Fibroblast of lung (primary cell): Measurements from ENCODE around the gene SLC16A9. TPM values are rescaled to one million over a fixed set of nuclear protein-coding genes. Genes with fewer than 3 reads are reported as not detected.
A peak's percentile ranks its signal among the peaks of the same experiment; 100 is the strongest.

ENCODE experiments used
- DNase-seq, 2 donors: peaks; one replicate each; pipeline versions ENCODE4 v3.0.0 to v3.0.0-alpha.2; 2010; ENCODE audit warnings: low read depth in 2 of 2
- H2AFZ ChIP-seq: 2 replicates; pipeline ENCODE4 v1.5.1; 2012; ENCODE audit warnings: low read length, control low read depth, inconsistent platforms
- H3K27ac ChIP-seq: 2 replicates; pipeline ENCODE4 v1.5.1; 2011; ENCODE audit warnings: low read length, control low read depth; ENCODE audit not compliant: insufficient read depth
- H3K27me3 ChIP-seq: 2 replicates; pipeline ENCODE4 v1.5.1; 2011; ENCODE audit warnings: mild to moderate bottlenecking, low read length; ENCODE audit not compliant: control insufficient read depth, insufficient read depth
- H3K36me3 ChIP-seq: 2 replicates; pipeline ENCODE4 v1.5.1; 2011; ENCODE audit warnings: low read length; ENCODE audit not compliant: control insufficient read depth, insufficient read depth
- H3K4me1 ChIP-seq: 2 replicates; pipeline ENCODE4 v1.5.1; 2011; ENCODE audit warnings: low read length; ENCODE audit not compliant: control insufficient read depth, insufficient read depth; ENCODE audit errors: extremely low read depth
- H3K4me2 ChIP-seq: 2 replicates; pipeline ENCODE4 v1.5.1; 2011; ENCODE audit warnings: low read length, control low read depth; ENCODE audit not compliant: insufficient read depth; ENCODE audit errors: extremely low read depth
- H3K4me3 ChIP-seq, 4 experiments: fragments of 200-600 bp in 1 of 4; sonication (generic) in 1 of 4; replicated peaks in 1 of 4; 2 replicates each; pipeline ENCODE4 v1.5.1; 2011 to 2016; ENCODE audit warnings: low read length in 4 of 4, low read depth in 3 of 4, mild to moderate bottlenecking in 3 of 4, control low read depth in 2 of 4, inconsistent platforms in 1 of 4, mixed read lengths in 1 of 4; ENCODE audit not compliant: insufficient read depth in 1 of 4; ENCODE audit errors: control extremely low read depth in 1 of 4
- H3K79me2 ChIP-seq: 2 replicates; pipeline ENCODE4 v1.5.1; 2012; ENCODE audit warnings: mild to moderate bottlenecking, low read length, inconsistent platforms; ENCODE audit not compliant: control insufficient read depth, insufficient read depth
- H3K9ac ChIP-seq: 2 replicates; pipeline ENCODE4 v1.5.1; 2011; ENCODE audit warnings: mild to moderate bottlenecking, low read length, control low read depth; ENCODE audit not compliant: insufficient read depth
- H3K9me3 ChIP-seq: 2 replicates; pipeline ENCODE4 v1.5.1; 2012; ENCODE audit warnings: low read depth, low read length; ENCODE audit not compliant: control insufficient read depth, insufficient read depth
- H4K20me1 ChIP-seq: 2 replicates; pipeline ENCODE4 v1.5.1; 2011; ENCODE audit warnings: low read length; ENCODE audit not compliant: control insufficient read depth, insufficient read depth; ENCODE audit errors: extremely low read depth
- EZH2 ChIP-seq: IDR thresholded peaks from 2 replicates; pipeline ENCODE4 v1.5.1; 2012; ENCODE audit warnings: low read length, control low read depth, mild to moderate bottlenecking; ENCODE audit errors: missing control alignments
- polyA plus RNA-seq, 2 donors: library from polyadenylated mRNA; depleted of rRNA in 1 of 2; stranded (reverse) in 1 of 2; unstranded in 1 of 2; fragments of >200 nt; gene quantifications; 2 replicates each; pipeline ENCODE4 v1.2.1, GENCODE V29; 2011 to 2012; ENCODE audit warnings: missing spikeins in 1 of 2
- total RNA-seq: library from RNA; depleted of rRNA; stranded (reverse); fragments of >200 nt; gene quantifications from 2 replicates; pipeline ENCODE4 v1.2.1, GENCODE V29; 2014
- TF ChIP-seq, protein P1 (sequence below), 2 donors: IDR thresholded peaks in 1 of 2; conservative IDR thresholded peaks in 1 of 2; 1 replicate in 1 of 2; 2 replicates in 1 of 2; pipeline ENCODE4 v1.5.1; 2011 to 2012; ENCODE audit warnings: low read length in 2 of 2, control low read depth in 1 of 2, inconsistent platforms in 1 of 2, low read depth in 1 of 2, mild to moderate bottlenecking in 1 of 2

Gene SLC16A9
- total and polyA plus RNA-seq, 2 donors (not counting 1 experiment from before 2014, with no cell fraction given): 0.08 to 0.66 TPM

DNA sequence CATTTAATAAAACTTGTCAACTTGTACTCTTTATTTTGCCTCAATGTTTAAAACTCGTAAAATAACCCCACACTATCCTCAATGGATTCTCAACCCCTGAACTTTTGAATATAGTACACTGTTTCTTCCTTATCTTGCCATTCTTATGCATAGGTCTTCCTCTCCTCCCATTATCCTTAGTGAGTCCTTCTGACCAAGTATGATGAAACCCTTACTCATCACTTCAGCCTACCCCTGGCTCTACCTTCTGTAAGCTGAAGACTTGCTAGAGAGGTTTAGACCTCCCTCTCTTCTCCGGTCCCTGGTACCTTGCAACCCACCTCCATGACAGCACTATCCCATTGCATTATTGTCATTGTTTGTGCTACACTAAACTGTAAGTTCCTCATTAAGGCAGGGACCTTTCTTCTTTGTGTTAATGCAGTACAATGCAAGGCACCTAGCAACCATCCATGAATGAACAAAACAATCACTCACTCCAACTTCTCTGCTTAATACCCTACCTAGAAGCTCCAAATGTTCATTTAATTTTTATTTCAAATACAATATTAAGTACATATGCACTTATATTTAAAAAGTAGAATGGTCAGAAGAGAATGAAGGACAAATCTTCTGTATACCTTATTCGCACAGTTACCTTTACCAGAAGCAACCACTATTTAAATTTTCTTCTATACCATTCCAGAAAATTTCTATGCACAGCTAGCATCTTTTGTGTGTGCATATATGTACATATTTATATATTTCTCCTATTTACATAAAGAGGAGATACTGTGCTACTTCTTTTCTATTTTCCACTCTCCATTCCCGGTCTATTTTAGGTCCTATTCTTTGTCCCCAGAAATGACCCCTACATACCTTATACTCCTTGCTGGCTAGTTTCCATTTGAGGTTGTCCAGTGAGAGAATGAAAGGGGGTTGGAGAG lies 77.5 kb downstream of the SLC16A9 start:
- Histone ChIP-seq H3K9me3 (no peaks in the 10 kb centered on the region), H3K36me3 (no peaks in the 10 kb centered on the region), H3K4me3 (no peak overlapping the region), H3K4me1 (no peaks in the 10 kb centered on the region), H3K4me2 (no peak overlapping the region), H4K20me1 (no peaks in the 10 kb centered on the region), H3K79me2 (no peaks in the 10 kb centered on the region), H2AFZ (no peak overlapping the region), H3K9ac (no peak overlapping the region), H3K27ac (no peak overlapping the region), H3K27me3 (no peaks in the 10 kb centered on the region)
- TF ChIP-seq EZH2: no peak
- TF ChIP-seq, protein P1, sequence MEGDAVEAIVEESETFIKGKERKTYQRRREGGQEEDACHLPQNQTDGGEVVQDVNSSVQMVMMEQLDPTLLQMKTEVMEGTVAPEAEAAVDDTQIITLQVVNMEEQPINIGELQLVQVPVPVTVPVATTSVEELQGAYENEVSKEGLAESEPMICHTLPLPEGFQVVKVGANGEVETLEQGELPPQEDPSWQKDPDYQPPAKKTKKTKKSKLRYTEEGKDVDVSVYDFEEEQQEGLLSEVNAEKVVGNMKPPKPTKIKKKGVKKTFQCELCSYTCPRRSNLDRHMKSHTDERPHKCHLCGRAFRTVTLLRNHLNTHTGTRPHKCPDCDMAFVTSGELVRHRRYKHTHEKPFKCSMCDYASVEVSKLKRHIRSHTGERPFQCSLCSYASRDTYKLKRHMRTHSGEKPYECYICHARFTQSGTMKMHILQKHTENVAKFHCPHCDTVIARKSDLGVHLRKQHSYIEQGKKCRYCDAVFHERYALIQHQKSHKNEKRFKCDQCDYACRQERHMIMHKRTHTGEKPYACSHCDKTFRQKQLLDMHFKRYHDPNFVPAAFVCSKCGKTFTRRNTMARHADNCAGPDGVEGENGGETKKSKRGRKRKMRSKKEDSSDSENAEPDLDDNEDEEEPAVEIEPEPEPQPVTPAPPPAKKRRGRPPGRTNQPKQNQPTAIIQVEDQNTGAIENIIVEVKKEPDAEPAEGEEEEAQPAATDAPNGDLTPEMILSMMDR (conservative IDR thresholded peaks at IDR 0.05 in 1 of 2, IDR thresholded peaks at IDR 0.05 in 1 of 2; ENCODE audit: low read depth in 1 of 2, low read length in 2 of 2): no peak
- DNase-seq: peak in 1 of 2 donors; percentile 19

DNA sequence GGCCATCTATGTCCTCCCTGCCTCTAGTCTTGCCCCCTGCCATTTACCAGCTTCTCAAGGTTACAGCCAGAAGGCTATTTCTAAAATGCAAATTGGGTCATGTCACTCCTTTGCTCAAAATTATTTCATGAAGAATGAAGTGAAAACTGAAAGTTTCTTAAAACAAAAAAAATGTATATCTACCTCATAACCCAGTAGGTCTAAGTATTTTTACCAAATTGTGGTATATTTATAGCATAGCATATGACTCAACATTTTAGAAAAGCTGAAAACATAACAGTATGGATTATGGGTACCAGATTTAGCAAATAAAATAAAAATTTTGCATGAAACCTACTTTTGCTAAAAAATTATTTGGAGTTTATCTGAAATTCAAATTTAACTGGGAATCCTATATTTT lies 78.4 kb downstream of the SLC16A9 start:
- Histone ChIP-seq H3K4me2 (no peak overlapping the region), H3K4me3 (no peak overlapping the region), H3K36me3 (no peaks in the 10 kb centered on the region), H3K9me3 (no peaks in the 10 kb centered on the region), H3K27ac (no peak overlapping the region), H4K20me1 (no peaks in the 10 kb centered on the region), H3K9ac (no peak overlapping the region), H3K27me3 (no peaks in the 10 kb centered on the region), H3K79me2 (no peaks in the 10 kb centered on the region), H2AFZ (no peak overlapping the region), H3K4me1 (no peaks in the 10 kb centered on the region)
- no peak for TF ChIP-seq EZH2
- DNase-seq: no peak

DNA sequence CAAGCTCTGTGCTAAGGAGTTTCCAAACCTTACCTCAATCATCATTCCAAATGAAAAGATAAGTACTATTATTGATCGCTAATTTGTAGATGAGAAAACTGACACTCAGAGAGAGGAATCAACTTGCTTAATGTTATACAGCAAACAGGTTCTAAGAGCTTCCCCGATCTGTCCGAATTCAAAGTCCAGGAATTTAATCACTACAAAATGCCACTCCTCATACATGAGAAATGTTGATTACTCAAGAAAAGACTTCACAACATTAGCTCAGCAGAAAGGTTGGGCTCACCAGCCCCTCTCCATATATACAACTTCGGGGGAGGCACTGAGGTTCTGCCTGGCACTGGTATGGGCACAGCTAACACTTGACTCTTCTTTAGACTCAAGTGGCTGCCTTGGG lies 80.7 kb downstream of the SLC16A9 start:
- H2AFZ ChIP-seq: no peak overlapping the region
- H3K4me3 ChIP-seq: no peak overlapping the region
- no peaks in the 10 kb centered on the region for H3K4me1 ChIP-seq
- H3K9me3 ChIP-seq: no peaks in the 10 kb centered on the region
- H3K79me2 ChIP-seq: no peaks in the 10 kb centered on the region
- no peak overlapping the region for H3K9ac ChIP-seq
- TF ChIP-seq, protein P1 (conservative IDR thresholded peaks at IDR 0.05 in 1 of 2, IDR thresholded peaks at IDR 0.05 in 1 of 2; ENCODE audit: low read depth in 1 of 2, low read length in 2 of 2): no peak
- TF ChIP-seq EZH2: no peak
- no peak overlapping the region for H3K4me2 ChIP-seq
- no peaks in the 10 kb centered on the region for H4K20me1 ChIP-seq
- H3K27me3 ChIP-seq: no peaks in the 10 kb centered on the region
- H3K36me3 ChIP-seq: no peaks in the 10 kb centered on the region
- DNase-seq: no peak
- H3K27ac ChIP-seq: no peak overlapping the region
